ENCODE data around the gene NEDD4L. TPM values are rescaled to one million over a fixed set of nuclear protein-coding genes. Genes with fewer than 3 reads are reported as not detected.
A peak's percentile ranks its signal among the peaks of the same experiment; 100 is the strongest.
"Not testable (repeated sequence)": the region's sequence is repeated elsewhere in the genome, so short reads cannot be mapped to it uniquely, and the experiment has no call there.

The NEDD4L gene
- total RNA-seq: 100 to 1,000 TPM; 161 to 309 (median 256) TPM
- long read RNA-seq, donor 1, full-length matches to known transcripts: 25 of 70 reads
- long read RNA-seq, donor 1, partial matches to known transcripts: 23 of 70 reads
- long read RNA-seq, donor 1, other reads (novel, unspliced or antisense): 22 of 70 reads
- long read RNA-seq, donor 2, partial matches to known transcripts: 16 of 39 reads
- long read RNA-seq, donor 2, other reads (novel, unspliced or antisense): 17 of 39 reads

GRCh38 chr18:58043491-58044369 lies at the start of gene NEDD4L:
NEDD4L (plus strand) TSS chr18:58044226; CDS start chr18:58044661, 435 bp downstream.
- H3K4me3 ChIP-seq: peak within 1 kb of the TSS; percentile 77
- ATAC-seq (peak; percentile 81), DNase-seq (peak; percentile 89 to 91 (median 91))
- H3K9me3 ChIP-seq: no peaks in the 10 kb centered on the region
- H3K4me1 ChIP-seq (ENCODE audit: low read depth): peaks cover 7% of the 10 kb centered on the region
- TF ChIP-seq, protein P1, sequence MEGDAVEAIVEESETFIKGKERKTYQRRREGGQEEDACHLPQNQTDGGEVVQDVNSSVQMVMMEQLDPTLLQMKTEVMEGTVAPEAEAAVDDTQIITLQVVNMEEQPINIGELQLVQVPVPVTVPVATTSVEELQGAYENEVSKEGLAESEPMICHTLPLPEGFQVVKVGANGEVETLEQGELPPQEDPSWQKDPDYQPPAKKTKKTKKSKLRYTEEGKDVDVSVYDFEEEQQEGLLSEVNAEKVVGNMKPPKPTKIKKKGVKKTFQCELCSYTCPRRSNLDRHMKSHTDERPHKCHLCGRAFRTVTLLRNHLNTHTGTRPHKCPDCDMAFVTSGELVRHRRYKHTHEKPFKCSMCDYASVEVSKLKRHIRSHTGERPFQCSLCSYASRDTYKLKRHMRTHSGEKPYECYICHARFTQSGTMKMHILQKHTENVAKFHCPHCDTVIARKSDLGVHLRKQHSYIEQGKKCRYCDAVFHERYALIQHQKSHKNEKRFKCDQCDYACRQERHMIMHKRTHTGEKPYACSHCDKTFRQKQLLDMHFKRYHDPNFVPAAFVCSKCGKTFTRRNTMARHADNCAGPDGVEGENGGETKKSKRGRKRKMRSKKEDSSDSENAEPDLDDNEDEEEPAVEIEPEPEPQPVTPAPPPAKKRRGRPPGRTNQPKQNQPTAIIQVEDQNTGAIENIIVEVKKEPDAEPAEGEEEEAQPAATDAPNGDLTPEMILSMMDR (IDR thresholded peaks at IDR 0.05): peak; percentile 66
- intact Hi-C loops (cut with DNase I, micrococcal nuclease): loop anchor here (5.0 kb wide), 2 partner anchors 79 to 84 kb away; no protein-coding TSS in a partner anchor
- H3K36me3 ChIP-seq (ENCODE audit: low read depth): no peaks in the 10 kb centered on the region

- Histone ChIP-seq H3K4me1 (ENCODE audit: low read depth) (no peaks in the 10 kb centered on the region), H3K36me3 (ENCODE audit: low read depth) (no peaks in the 10 kb centered on the region), H3K4me3 (no peak overlapping the region), H3K9me3 (no peaks in the 10 kb centered on the region)
- intact Hi-C loops (cut with DNase I, micrococcal nuclease): no loop called here
- no peak for DNase-seq
- ATAC-seq: no peak
- TF ChIP-seq, protein P1 (IDR thresholded peaks at IDR 0.05): no peak
These were observed 48.7 kb upstream of the NEDD4L start for GRCh38 chr18:57995331-57995730.

GRCh38 chr18:57996894-57997293 lies 47.1 kb upstream of the NEDD4L start:
- intact Hi-C loops (cut with DNase I, micrococcal nuclease); H3K9me3 ChIP-seq; H3K4me1 ChIP-seq (ENCODE audit: low read depth); ATAC-seq; H3K36me3 ChIP-seq (ENCODE audit: low read depth); H3K4me3 ChIP-seq; DNase-seq: not testable (repeated sequence)

- TF ChIP-seq, protein P1 (IDR thresholded peaks at IDR 0.05): no peak
These were observed 46.2 kb upstream of the NEDD4L start for GRCh38 chr18:57997820-57998219.

GRCh38 chr18:57998461-57998860 lies 45.6 kb upstream of the NEDD4L start:
- no peak overlapping the region for H3K4me3 ChIP-seq
- H3K4me1 ChIP-seq (ENCODE audit: low read depth): no peaks in the 10 kb centered on the region
- DNase-seq: no peak
- H3K36me3 ChIP-seq (ENCODE audit: low read depth): no peaks in the 10 kb centered on the region
- TF ChIP-seq, protein P1 (IDR thresholded peaks at IDR 0.05): no peak
- intact Hi-C loops (cut with DNase I, micrococcal nuclease): no loop called here
- ATAC-seq: peak; percentile 46
- H3K9me3 ChIP-seq: no peaks in the 10 kb centered on the region

More at GRCh38 chr18:57997820-57998219, 46.2 kb upstream of the NEDD4L start:
- no peaks in the 10 kb centered on the region for H3K36me3 ChIP-seq (ENCODE audit: low read depth)
- intact Hi-C loops (cut with DNase I, micrococcal nuclease): no loop called here
- H3K9me3 ChIP-seq: no peaks in the 10 kb centered on the region
- no peak for DNase-seq
- no peak for ATAC-seq
- H3K4me3 ChIP-seq: no peak overlapping the region
- no peaks in the 10 kb centered on the region for H3K4me1 ChIP-seq (ENCODE audit: low read depth)

DNA sequence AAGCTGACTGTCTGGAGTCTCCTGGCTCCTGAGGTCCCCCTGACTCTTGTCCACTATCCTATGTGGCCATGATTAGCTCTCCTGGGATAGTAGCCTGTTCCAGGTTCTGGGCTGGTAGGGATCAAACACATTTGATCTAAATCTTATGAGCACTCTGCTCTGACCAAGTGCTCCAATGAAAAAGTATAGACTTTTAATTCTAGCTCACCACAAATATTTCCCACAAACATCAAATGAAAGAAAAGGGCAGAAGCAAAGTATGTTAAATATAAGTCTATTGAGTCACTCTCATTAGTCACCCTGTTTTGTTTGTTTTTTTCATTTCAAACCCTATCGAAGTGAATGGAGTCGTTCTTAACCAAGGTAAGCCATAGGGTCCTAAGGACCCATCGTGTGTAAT lies 39.7 kb upstream of the NEDD4L start:
- TF ChIP-seq, protein P1 (IDR thresholded peaks at IDR 0.05): no peak
- H3K4me3 ChIP-seq: no peak overlapping the region
- intact Hi-C loops (cut with DNase I, micrococcal nuclease): no loop called here
- no peaks in the 10 kb centered on the region for H3K4me1 ChIP-seq (ENCODE audit: low read depth)
- H3K36me3 ChIP-seq (ENCODE audit: low read depth): no peaks in the 10 kb centered on the region
- DNase-seq (no peak), ATAC-seq (no peak)
- H3K9me3 ChIP-seq: no peaks in the 10 kb centered on the region
